ENCODE measurements around the gene RSPH1. TPM values are rescaled to one million over a fixed set of nuclear protein-coding genes. Genes with fewer than 3 reads are reported as not detected.
"Not testable (repeated sequence)": the region's sequence is repeated elsewhere in the genome, so short reads cannot be mapped to it uniquely, and the experiment has no call there.

Gene RSPH1
- total and polyA plus RNA-seq, 4 donors: 3.7 to 37.5 (median 19.5) TPM

DNA sequence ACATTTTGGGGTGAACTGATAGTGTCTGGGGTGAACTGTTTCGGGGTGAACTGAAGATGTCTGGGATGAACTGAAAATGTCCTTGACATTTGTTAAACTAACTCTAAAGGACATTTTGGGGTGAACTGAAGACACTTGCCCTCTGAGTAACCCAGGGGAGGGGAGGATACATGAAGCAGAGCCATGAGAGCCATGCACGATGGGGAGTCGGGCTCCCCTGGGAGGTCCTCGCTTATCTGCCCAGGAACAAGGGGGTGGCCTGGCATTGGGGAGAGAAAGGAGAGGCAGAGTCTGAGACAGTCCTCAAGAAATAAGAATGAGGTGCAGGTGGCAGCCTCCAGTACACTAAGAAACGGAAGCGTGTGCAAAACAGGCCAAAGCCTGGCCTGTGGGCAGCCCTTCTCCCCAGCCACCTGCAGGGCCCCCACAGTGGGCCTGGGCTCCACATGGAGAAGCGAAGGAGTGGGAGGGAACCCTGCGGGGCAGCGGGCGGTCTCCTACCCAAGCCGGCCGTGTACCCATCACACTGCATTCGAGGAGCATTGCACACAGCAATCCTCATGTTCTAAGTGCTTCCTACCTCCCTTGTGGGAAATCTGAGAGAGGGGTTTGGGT lies 24.2 kb downstream of the RSPH1 start:
- no peak overlapping the region for H3K27ac ChIP-seq (ENCODE audit: low read depth, low read length)
- H3K4me1 ChIP-seq (ENCODE audit: control insufficient read depth, insufficient read depth, low read length): peaks cover 4% of the 10 kb centered on the region
- 98% methylated on average over 8 of the region's 13 CpGs for WGBS (ENCODE audit: insufficient coverage)
- H3K4me3 ChIP-seq (ENCODE audit: low read depth, low read length): no peak overlapping the region
- DNase-seq (ENCODE audit: low read depth in 4 of 6, low spot score in 6 of 6): no peak
- H3K27me3 ChIP-seq (ENCODE audit: control insufficient read depth, insufficient read depth, low read length): no peaks in the 10 kb centered on the region
- no peaks in the 10 kb centered on the region for H3K9me3 ChIP-seq (ENCODE audit: control insufficient read depth, insufficient read depth, low read length)
- H3K36me3 ChIP-seq (ENCODE audit: control insufficient read depth, insufficient read depth, low read length): peaks cover 10% of the 10 kb centered on the region

DNA sequence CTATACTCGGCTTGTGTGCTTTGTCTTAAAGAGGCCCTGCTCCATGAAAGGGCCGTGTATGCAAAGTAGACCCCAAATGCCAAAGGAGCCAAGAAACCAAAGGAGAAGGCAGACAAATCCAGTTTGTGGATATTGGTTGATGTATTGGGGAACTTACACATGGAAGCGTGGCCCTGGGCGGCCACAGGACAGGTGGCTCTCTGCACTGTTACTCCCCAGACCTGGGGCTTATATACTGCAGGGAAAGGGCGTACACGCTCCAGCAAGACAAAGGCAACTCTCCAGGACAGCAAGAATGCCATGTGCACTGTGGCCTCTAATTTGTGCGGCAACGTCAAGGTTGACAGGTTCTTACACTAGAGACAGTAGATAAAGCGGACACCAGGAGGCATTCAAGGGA lies 24.8 kb downstream of the RSPH1 start:
- WGBS (ENCODE audit: insufficient coverage): 77% methylated on average over 9 of the region's 9 CpGs
- no peaks in the 10 kb centered on the region for H3K27me3 ChIP-seq (ENCODE audit: control insufficient read depth, insufficient read depth, low read length)
- peaks cover 4% of the 10 kb centered on the region for H3K4me1 ChIP-seq (ENCODE audit: control insufficient read depth, insufficient read depth, low read length)
- DNase-seq (ENCODE audit: low read depth in 4 of 6, low spot score in 6 of 6): no peak
- H3K9me3 ChIP-seq (ENCODE audit: control insufficient read depth, insufficient read depth, low read length): no peaks in the 10 kb centered on the region
- no peak overlapping the region for H3K4me3 ChIP-seq (ENCODE audit: low read depth, low read length)
- H3K27ac ChIP-seq (ENCODE audit: low read depth, low read length): no peak overlapping the region
- peaks cover 10% of the 10 kb centered on the region for H3K36me3 ChIP-seq (ENCODE audit: control insufficient read depth, insufficient read depth, low read length)

DNA sequence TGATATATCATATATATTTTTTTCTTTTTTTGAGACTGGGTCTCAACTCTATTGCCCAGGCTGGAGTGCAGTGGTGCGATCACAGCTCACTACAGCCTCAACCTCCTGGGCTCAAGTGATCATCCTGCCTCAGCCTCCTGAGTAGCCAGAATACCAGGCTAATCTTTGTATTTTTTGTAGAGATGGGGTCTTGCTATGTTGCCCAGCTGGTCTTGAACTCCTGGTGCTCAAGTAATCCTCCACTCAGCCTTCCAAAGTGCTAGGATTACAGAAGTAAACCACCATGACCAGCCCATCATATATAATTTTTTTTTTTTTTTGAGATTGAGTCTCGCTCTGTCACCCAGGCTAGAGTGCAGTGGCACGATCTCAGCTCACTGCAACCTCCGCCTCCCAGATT lies 26.3 kb downstream of the RSPH1 start:
- H3K27me3 ChIP-seq (ENCODE audit: control insufficient read depth, insufficient read depth, low read length); H3K36me3 ChIP-seq (ENCODE audit: control insufficient read depth, insufficient read depth, low read length); H3K4me3 ChIP-seq (ENCODE audit: low read depth, low read length); H3K27ac ChIP-seq (ENCODE audit: low read depth, low read length); H3K9me3 ChIP-seq (ENCODE audit: control insufficient read depth, insufficient read depth, low read length); DNase-seq (ENCODE audit: low read depth in 4 of 6, low spot score in 6 of 6); H3K4me1 ChIP-seq (ENCODE audit: control insufficient read depth, insufficient read depth, low read length): not testable (repeated sequence)
- 100% methylated on average over 3 of the region's 4 CpGs for WGBS (ENCODE audit: insufficient coverage)

DNA sequence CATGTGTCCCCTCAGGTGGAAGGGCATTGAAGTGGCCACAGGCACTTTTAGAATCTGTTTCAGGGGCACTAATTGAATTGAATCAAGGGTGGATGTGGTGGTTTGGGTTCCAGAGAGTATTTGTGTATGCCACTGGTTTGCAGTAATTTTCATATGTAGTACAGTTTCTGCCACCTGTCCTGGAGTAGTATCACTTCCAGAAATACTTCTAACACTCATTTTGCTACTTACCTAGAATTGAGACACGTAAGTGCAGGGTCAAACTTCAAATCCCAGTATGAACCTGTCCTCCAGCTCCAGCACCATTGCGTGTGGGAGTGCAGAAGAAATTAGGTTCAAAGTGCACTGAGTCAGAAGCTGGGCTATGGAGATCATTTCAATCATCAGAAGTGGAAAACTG lies 26.8 kb downstream of the RSPH1 start:
- Histone ChIP-seq H3K4me1 (ENCODE audit: control insufficient read depth, insufficient read depth, low read length) (peaks cover 4% of the 10 kb centered on the region), H3K36me3 (ENCODE audit: control insufficient read depth, insufficient read depth, low read length) (peaks cover 5% of the 10 kb centered on the region), H3K4me3 (ENCODE audit: low read depth, low read length) (no peak overlapping the region), H3K9me3 (ENCODE audit: control insufficient read depth, insufficient read depth, low read length) (no peaks in the 10 kb centered on the region), H3K27me3 (ENCODE audit: control insufficient read depth, insufficient read depth, low read length) (no peaks in the 10 kb centered on the region), H3K27ac (ENCODE audit: low read depth, low read length) (no peak overlapping the region)
- no peak for DNase-seq (ENCODE audit: low read depth in 4 of 6, low spot score in 6 of 6)
- WGBS (ENCODE audit: insufficient coverage): no CpG with 5 or more reads among the region's 2 CpGs

DNA sequence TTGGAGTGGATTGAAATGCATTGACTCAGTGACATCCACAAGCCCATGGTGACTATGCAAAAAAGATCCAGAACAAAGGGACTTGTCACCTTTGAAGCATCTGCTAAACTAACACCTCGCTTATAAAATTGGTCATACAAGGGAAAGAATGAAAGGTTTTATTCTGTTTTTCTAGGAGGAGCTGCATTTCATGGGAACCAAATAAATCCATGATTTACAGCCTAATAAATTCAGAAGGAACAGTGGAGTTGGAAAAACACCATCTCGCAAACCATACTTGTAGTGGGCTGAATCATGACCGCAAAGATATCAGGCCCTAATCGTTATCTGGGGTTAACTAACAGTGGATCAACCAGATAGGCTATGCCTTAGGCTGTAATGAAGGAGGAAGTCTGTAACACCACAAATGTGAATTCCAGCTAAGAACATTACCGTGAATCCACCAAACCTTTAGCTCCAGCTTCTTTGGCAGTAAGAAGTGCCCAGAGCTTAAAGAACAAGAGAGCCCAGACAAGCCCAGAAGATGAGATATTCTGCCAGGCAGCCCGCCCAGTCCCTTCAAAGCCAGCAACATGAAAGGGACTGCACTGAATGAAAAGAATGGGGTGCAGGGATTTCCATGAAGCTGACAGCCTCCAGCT lies 27.4 kb downstream of the RSPH1 start:
- H3K27me3 ChIP-seq (ENCODE audit: control insufficient read depth, insufficient read depth, low read length): no peaks in the 10 kb centered on the region
- H3K27ac ChIP-seq (ENCODE audit: low read depth, low read length): peak overlapping the region; percentile 16
- peaks cover 4% of the 10 kb centered on the region for H3K36me3 ChIP-seq (ENCODE audit: control insufficient read depth, insufficient read depth, low read length)
- H3K9me3 ChIP-seq (ENCODE audit: control insufficient read depth, insufficient read depth, low read length): no peaks in the 10 kb centered on the region
- H3K4me3 ChIP-seq (ENCODE audit: low read depth, low read length): no peak overlapping the region
- WGBS (ENCODE audit: insufficient coverage): 20% methylated on average over 1 of the region's 6 CpGs
- DNase-seq (ENCODE audit: low read depth in 4 of 6, low spot score in 6 of 6): peak in 5 of 6 donors; percentile 26 to 79 (median 51)
- peaks cover 4% of the 10 kb centered on the region for H3K4me1 ChIP-seq (ENCODE audit: control insufficient read depth, insufficient read depth, low read length)

DNA sequence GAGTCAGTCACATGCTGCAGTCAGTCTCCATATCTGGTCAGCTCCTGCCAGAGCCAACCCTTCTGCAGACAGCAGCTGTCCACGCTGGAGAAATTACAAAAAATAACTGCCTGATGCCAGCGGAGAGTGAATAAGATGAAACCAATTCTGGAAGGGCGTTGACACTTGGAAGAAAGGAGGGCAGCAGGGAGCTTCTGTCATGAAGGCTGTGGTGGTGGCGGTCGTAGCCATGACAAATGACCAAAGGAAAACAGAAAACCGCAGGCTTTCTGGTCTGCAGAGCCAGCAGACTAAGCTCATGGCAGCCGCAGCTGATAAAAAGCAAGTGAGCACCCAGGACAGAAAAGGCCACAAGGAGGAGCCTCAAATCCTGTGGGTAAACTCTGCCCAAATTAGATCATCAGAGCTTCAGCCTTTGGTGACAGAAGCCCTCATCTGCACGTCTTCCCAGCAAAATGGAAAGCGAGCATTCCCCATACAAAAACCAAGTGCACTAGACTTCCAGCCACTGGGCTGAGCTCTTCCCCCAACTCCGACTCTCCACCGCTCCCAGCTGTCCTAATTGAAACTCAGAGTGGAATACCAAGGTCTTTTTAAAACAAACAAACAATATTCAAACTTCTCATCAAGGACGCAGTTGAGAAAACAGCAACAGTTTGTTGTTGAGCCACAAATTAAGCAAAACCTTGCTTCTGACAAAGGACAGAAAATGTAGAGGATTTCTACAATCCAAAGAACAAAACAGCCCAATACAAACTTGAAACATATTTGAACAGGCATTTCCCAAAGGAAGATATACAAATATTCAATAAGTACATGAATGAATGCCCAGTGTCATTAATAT lies 28.7 kb downstream of the RSPH1 start:
- peak in 1 of 6 donors; percentile 23 for DNase-seq (ENCODE audit: low read depth in 4 of 6, low spot score in 6 of 6)

DNA sequence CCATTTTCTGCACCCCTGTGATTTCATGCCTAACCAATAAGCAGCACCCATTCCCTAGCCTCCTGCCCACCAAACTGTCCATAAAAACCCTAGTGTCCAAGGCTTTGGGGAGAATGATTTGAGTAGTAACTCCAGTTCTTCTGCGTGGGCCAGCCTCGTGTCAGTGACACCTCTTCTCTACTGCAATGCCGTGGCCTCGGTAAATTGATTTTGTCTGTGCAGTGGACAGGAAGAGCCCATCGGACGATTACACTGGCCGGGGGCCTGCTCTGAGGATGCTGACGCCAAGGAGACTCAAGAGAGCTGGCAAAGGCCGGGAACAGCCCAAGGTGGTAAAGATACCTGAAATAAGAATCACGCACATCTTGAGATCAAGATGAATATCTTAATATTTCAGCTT lies 29.3 kb downstream of the RSPH1 start:
- no peak for DNase-seq (ENCODE audit: low read depth in 4 of 6, low spot score in 6 of 6)
- 77% methylated on average over 8 of the region's 10 CpGs for WGBS (ENCODE audit: insufficient coverage)

More for the DNA sequence above, 28.7 kb downstream of the RSPH1 start:
- WGBS (ENCODE audit: insufficient coverage): 38% methylated on average over 11 of the region's 12 CpGs
- Histone ChIP-seq H3K9me3 (ENCODE audit: control insufficient read depth, insufficient read depth, low read length) (no peaks in the 10 kb centered on the region), H3K27ac (ENCODE audit: low read depth, low read length) (no peak overlapping the region), H3K4me3 (ENCODE audit: low read depth, low read length) (no peak overlapping the region), H3K4me1 (ENCODE audit: control insufficient read depth, insufficient read depth, low read length) (peaks cover 4% of the 10 kb centered on the region), H3K27me3 (ENCODE audit: control insufficient read depth, insufficient read depth, low read length) (no peaks in the 10 kb centered on the region), H3K36me3 (ENCODE audit: control insufficient read depth, insufficient read depth, low read length) (peaks cover 3% of the 10 kb centered on the region)

DNA sequence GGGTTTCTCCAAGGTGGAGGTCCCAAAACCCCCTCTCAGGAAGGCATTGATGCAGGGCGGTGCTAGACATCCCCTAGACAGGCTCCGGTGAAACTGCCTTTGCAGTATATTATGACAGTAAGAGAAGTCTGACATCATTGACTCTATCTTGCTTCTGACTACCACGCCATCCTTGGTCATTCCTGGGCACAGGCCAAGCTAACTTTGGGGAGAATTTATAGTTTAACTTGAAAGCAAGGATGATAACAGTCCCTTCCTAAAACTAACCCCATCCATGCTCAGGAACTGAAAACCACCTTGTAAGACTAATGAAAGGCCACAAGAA lies 30.3 kb downstream of the RSPH1 start:
- 100% methylated on average over 1 of the region's 3 CpGs for WGBS (ENCODE audit: insufficient coverage)
- Histone ChIP-seq H3K36me3 (ENCODE audit: control insufficient read depth, insufficient read depth, low read length) (no peaks in the 10 kb centered on the region), H3K27ac (ENCODE audit: low read depth, low read length) (no peak overlapping the region), H3K27me3 (ENCODE audit: control insufficient read depth, insufficient read depth, low read length) (no peaks in the 10 kb centered on the region), H3K4me3 (ENCODE audit: low read depth, low read length) (no peak overlapping the region), H3K4me1 (ENCODE audit: control insufficient read depth, insufficient read depth, low read length) (peaks cover 7% of the 10 kb centered on the region), H3K9me3 (ENCODE audit: control insufficient read depth, insufficient read depth, low read length) (no peaks in the 10 kb centered on the region)
- DNase-seq (ENCODE audit: low read depth in 4 of 6, low spot score in 6 of 6): no peak

More for the DNA sequence above, 29.3 kb downstream of the RSPH1 start:
- Histone ChIP-seq H3K4me1 (ENCODE audit: control insufficient read depth, insufficient read depth, low read length) (peaks cover 4% of the 10 kb centered on the region), H3K27me3 (ENCODE audit: control insufficient read depth, insufficient read depth, low read length) (no peaks in the 10 kb centered on the region), H3K27ac (ENCODE audit: low read depth, low read length) (no peak overlapping the region), H3K4me3 (ENCODE audit: low read depth, low read length) (no peak overlapping the region), H3K36me3 (ENCODE audit: control insufficient read depth, insufficient read depth, low read length) (no peaks in the 10 kb centered on the region), H3K9me3 (ENCODE audit: control insufficient read depth, insufficient read depth, low read length) (no peaks in the 10 kb centered on the region)

DNA sequence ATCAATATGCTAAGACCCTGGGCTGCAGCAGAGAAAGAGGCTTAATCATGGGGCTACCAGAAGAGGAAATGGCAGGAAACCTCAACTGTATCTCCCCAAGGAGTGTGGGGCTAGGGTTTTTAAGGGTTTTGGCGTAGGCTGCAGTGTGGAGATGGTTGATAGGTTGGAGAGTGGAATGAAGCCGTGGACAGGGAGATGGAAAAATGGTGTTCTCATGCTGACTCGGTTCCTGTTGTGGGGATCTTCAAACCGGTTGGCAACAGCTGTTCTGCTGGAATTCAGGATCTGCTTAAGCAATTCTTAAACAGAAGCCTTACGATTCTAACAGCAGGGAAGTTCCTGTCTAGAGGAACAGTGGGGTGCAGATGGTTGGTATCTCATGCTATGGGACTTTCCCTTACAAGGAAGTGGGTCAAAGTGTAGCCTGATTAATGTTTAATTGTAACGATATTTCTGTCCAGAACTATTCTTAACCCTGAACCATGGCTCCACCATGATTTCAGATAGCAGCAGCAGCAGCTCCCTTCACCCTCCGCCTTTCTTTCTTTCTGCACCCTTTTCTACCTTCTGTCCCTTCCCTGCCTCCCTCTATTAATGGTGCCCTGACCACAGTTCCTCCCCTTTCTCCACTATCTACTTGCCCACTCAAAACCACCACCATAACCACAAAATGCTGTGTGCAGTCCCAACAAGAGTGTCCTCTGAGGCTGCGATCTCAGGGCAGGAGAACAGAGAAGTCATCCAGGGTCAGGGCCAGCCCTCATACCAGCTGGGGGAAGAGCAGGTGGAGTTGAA lies 30.8 kb downstream of the RSPH1 start:
- no peak for DNase-seq (ENCODE audit: low read depth in 4 of 6, low spot score in 6 of 6)
- 61% methylated on average over 6 of the region's 8 CpGs for whole genome bisulfite sequencing (ENCODE audit: insufficient coverage)
- peaks cover 9% of the 10 kb centered on the region for H3K4me1 ChIP-seq (ENCODE audit: control insufficient read depth, insufficient read depth, low read length)

More for the DNA sequence above, 30.8 kb downstream of the RSPH1 start:
- H3K27ac ChIP-seq (ENCODE audit: low read depth, low read length): no peak overlapping the region
- no peaks in the 10 kb centered on the region for H3K9me3 ChIP-seq (ENCODE audit: control insufficient read depth, insufficient read depth, low read length)
- no peaks in the 10 kb centered on the region for H3K27me3 ChIP-seq (ENCODE audit: control insufficient read depth, insufficient read depth, low read length)
- no peaks in the 10 kb centered on the region for H3K36me3 ChIP-seq (ENCODE audit: control insufficient read depth, insufficient read depth, low read length)
- no peak overlapping the region for H3K4me3 ChIP-seq (ENCODE audit: low read depth, low read length)

All from spinal cord (tissue), 10 donors.